Activated naive CD4-positive, alpha-beta T cell treated with anti-CD3 and anti-CD28 coated beads, Interleukin-2, amount 50 U/mL, for 16 hours (primary cell): ENCODE measurements around the gene PMM2.

Source experiments
- DNase-seq: peaks from one replicate; pipeline ENCODE4 v3.0.0-alpha.2; 2020

PMM2 gene

DNA sequence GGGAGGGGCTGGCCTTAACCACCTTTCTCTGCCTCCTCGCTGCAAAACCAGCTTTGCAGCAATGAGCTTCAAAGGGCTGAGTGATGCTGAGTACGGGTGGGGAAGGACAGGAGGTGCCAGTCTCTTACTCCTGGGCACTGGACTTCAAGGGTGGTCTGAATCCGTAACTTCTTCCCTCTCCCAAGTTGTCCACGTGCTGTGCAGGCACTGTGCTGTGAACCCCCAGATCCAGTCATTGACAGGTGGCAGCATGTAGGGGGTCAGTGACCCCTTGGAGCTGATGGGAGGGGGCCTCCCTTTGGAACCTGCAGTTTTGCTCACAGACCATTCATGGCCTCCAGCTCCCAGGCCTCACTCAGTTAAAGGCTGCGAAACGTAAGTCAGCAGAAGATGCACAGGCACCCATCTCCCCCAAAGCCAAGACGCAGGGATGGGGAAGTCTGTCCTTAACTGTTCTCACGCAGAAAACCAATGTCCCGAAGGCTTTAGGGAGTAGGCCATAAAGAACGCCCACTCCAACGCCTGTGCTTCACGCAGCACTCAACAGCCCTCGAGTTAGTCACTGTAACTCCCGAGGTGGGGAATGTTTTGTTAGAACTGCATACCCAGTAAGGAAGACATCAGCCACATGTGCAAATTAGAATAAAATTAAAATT lies 92.4 kb downstream of the PMM2 start:
- DNase-seq, result no peak

DNA sequence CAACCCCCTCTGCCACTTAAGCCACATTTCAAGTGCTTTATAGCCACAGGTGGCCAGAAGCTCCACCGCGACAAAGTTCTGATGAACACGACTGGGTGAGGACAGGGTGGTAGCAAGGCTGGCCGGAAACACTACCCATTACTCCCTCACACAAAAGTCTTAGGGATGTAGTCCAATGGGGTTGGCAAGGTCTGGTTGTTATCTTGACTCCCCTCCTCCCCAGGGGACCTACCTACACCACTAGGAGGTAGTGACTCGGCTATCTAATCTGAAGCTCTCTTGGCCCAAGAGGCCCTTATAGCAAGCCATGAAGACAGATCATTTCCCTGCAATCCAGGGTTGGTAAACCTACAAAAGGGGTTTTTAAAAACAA lies 92.9 kb downstream of the PMM2 start:
- no peak for DNase-seq

DNA sequence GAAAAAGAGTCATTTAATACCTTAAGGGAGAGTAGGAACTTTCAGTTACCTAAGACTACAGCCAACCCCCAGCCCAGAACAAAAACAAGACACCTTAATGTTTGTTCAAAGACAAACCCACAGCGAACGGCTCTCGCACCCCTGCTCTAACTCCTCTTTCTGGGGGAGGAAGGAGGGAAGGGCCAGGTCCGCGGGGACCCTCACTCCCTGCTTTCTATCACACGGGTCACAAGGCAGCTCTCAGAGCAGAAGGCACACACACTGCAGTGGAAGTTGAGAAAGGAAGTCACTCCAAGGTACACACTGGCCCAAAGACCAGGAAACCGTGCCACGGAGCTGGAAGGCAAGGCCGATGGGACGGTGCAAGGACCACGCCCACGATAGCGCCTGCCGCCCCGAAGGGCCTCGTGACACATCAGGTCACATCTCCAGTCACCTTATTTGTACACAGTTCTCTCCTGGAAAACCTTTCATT lies 94.5 kb downstream of the PMM2 start:
- DNase-seq, result no peak

DNA sequence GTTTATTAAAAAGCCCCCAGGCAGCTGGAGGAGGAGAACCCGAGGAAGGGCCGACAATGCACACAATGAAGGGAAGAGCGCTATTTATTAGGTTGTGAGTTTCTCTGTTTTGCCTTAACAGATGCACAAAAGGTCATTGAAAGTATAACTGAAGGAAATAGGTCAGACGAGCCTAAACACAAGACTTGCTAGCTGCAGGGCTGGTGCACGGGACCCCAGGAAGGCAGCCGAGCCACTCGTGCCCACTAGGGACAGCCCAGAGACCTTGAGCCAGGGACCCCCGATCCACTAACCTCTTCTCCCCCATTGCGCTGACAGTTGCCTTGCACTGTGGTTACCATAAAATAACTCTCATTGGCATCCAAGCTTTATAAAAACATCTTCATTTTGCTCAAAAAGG lies 95.8 kb downstream of the PMM2 start:
- DNase-seq, result no peak

DNA sequence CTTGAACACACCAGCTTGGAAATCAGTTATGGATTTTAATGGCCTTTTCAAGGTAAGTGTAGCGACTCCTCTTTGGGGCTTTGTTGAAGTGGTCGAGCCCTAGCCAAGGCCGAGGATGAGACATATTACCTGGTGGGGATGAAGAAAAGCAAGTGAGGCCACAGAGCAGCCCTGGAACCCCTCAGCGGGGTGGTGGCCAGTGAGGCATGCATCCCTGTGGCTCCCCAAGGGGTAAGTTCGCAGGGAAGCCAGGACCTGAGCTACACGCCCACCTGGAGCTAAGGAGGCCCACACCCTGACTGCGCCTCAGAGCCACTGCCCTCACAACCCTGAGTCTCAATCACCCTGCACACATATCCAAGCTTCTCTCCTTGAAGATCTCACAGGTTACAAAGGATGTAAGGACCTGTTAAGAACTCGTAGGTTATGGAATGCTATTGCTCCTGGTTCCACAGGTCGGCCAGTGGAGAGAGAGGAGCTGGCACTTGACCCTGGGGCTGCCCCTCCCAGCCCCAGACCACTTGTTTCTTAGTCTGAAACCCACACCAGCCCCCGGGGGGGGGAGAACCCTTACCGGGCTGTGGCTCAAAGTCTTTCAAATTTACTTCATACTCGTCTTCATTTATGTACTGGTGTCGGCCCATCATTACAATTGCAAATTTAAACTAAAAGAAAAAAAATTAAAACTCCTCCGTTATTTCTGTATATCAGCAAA lies 96.5 kb downstream of the PMM2 start:
- DNase-seq, result no peak

DNA sequence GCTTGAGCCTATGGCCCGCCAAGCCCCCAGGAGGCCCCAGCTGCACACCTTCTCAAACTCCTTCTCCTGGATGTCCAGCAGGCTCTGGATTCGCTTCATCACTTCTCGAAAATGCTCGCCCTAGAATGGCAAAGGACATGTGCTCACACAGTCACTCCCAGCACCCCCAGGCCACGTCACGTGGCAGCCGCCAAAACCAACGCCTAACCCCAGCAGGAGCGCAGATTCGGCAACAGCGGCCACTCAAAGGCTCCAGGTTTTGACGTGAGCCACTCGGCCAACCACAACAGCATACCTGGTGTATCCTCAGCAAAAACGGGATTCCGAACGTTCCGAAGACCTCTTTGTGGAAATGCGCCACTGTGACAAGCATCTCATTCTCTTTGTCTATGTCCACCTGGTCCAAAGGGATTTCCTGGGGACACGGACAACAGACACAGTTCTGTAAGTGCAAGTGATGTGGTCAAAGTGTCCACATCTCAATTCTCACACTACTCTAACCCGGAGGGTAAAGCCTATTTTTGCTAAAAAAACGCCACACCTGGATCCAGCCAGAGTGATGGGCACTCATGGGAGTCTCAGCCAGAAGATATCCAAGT lies 97.2 kb downstream of the PMM2 start:
- DNase-seq, result no peak

DNA sequence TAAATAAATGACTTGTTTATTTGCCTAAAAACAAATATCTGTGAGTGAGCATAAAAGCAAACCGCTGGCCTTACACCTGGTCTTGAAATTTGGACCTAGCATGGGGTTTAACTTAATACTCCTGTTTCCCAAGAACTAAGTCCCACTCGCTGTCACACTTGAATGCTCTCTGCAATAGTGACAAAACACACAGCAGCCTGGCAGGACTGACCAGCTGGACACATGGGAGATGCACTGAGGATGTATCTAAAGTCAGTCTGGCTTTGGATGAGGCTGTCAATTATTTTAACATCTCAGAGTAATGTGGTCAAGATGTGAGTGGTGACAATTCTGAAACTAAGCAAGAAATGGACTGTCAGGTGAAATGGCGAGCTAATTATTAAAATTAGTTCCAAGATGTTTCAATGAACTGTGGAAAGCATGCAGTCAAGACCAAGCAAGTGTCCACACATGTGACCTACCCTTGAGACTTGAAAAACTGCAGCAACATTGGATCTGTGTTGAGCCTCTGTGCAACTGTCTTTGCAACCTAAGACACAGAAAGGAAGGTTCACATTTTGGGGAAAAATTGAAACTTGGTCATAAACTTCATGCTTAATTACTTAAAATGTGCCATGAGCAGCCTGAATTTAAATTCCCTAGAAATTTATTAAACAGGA lies 101.2 kb downstream of the PMM2 start:
- DNase-seq, result no peak
